Fibroblast of gingiva (primary cell): ENCODE results near the gene TOP3B.

Experiments
- DNase-seq: peaks from one replicate; pipeline ENCODE4 v3.0.0-alpha.2; 2011; ENCODE audit warnings: low read depth

Gene TOP3B

GRCh38 chr22:21961886-21962654 lies 20.5 kb downstream of the TOP3B start:
- DNase-seq, result peak; percentile 43

- no peak for DNase-seq
These were observed 21.3 kb downstream of the TOP3B start for GRCh38 chr22:21961127-21961867.

GRCh38 chr22:21960200-21961126 lies 22.1 kb downstream of the TOP3B start:
- DNase-seq, result no peak

GRCh38 chr22:21959274-21960074 lies 23.1 kb downstream of the TOP3B start:
- no peak for DNase-seq

- no peak for DNase-seq
These were observed 24.0 kb downstream of the TOP3B start for GRCh38 chr22:21958360-21959273.

- DNase-seq, result peak; percentile 41
These were observed 29.7 kb downstream of the TOP3B start, which contains the start of gene PPM1F for GRCh38 chr22:21952586-21953571. Gene PPM1F (minus strand): TSS chr22:21952848. CDS start chr22:21946048, 6,800 bp downstream.

- peak; percentile 24 for DNase-seq
These were observed 30.6 kb downstream of the TOP3B start for GRCh38 chr22:21951931-21952465.

- DNase-seq, result no peak
These were observed 31.5 kb downstream of the TOP3B start for GRCh38 chr22:21951062-21951461.

- no peak for DNase-seq
These were observed 32.6 kb downstream of the TOP3B start for GRCh38 chr22:21949948-21950347.

- DNase-seq, result no peak
These were observed 33.0 kb downstream of the TOP3B start for GRCh38 chr22:21949569-21949918.

- DNase-seq, result no peak
These were observed 33.6 kb downstream of the TOP3B start for GRCh38 chr22:21948824-21949568.

GRCh38 chr22:21948390-21948789 lies 34.2 kb downstream of the TOP3B start:
- DNase-seq, result no peak

- peak; percentile 24 for DNase-seq
These were observed 35.3 kb downstream of the TOP3B start for GRCh38 chr22:21947040-21948014.

GRCh38 chr22:21946262-21946925 lies 36.2 kb downstream of the TOP3B start:
- no peak for DNase-seq

- DNase-seq, result no peak
These were observed 36.9 kb downstream of the TOP3B start for GRCh38 chr22:21945453-21946261.
